ENCODE measurements around the gene SUMO3.

The SUMO3 gene

DNA sequence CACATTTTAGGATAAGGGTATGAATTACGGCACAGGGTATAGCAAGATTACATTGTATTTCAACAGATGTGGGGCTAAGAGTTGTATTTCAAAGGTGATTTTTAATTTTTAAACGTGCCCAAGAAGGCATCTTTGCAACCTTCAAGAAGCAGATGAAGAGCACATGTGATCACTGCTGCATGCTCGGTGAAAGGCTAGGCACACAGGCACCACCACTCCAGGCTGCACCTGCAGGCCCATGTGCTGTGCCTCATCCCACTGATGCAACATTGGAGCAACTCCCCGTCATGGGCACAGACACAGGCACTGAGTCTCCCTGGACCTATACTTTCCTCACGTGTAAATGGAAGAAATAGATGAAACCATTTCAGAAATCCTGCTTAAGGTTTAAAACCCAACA lies 39.8 kb downstream of the SUMO3 start:
- H3K4me1 ChIP-seq (ENCODE audit: control insufficient read depth, insufficient read depth, low read length) = peaks cover 22% of the 10 kb centered on the region
- H3K27me3 ChIP-seq (ENCODE audit: control insufficient read depth, insufficient read depth, low read length) = no peaks in the 10 kb centered on the region
- H3K9ac ChIP-seq (ENCODE audit: low read length) = no peak overlapping the region
- H3K36me3 ChIP-seq (ENCODE audit: control insufficient read depth, insufficient read depth, low read length) = no peaks in the 10 kb centered on the region
- H3K4me3 ChIP-seq (ENCODE audit: low read length) = no peak overlapping the region
- H3K9me3 ChIP-seq (ENCODE audit: control insufficient read depth, low read length) = no peaks in the 10 kb centered on the region

DNA sequence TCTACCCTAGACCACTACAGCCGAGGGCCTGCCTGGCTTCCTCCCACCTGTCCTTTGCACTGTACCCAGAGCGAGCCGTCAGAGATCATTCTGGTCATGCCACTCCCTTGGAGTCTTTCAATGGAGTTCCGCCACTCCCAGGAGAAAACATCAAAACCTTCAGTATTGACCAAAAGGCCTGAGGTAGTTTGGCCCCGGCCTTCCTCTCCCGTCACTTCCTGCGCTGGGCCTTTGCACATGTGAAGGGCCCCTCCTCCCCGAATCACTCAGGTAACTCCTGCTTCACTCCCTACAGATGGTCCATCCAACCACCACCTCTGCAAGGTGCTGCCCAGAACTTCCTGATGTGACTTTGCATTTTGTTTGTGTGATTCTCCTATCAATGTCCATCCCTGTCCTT lies 42.9 kb downstream of the SUMO3 start:
- H3K36me3 ChIP-seq (ENCODE audit: control insufficient read depth, insufficient read depth, low read length) = peaks cover 10% of the 10 kb centered on the region
- H3K4me3 ChIP-seq (ENCODE audit: low read length) = no peak overlapping the region
- peaks cover 8% of the 10 kb centered on the region for H3K4me1 ChIP-seq (ENCODE audit: control insufficient read depth, insufficient read depth, low read length)
- H3K9me3 ChIP-seq (ENCODE audit: control insufficient read depth, low read length) = no peaks in the 10 kb centered on the region
- no peak overlapping the region for H3K9ac ChIP-seq (ENCODE audit: low read length)
- H3K27me3 ChIP-seq (ENCODE audit: control insufficient read depth, insufficient read depth, low read length) = no peaks in the 10 kb centered on the region

DNA sequence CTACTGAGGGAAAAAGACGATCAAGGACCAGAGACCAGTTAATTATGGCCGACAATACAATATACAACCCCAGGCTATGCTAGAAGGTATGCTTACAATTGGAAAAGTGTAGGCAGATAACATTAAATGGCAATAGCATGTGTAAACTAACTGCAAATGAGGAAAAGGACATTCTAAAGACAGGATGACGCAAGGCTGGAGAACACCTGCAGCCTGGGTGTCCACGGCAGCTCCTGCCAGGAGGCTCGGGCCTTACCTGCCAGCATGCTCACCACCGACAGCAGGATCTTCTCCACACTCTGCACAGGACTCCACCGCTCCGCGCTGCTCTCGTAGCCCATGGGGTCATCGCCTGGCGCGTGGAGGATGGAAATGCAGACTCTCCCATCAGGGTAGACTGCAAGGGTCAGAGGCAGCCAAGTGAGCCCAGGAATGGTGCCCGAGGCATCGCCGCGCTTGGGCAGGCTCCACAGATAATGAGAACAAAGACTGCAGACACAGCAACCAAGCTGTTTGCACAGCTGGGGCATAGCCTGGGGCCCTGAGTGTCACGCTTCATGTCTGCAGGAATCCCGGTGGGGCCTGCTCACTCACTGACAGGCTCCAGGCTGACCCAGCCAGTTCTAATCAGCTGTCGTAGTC lies 44.5 kb downstream of the SUMO3 start:
- no peak overlapping the region for H3K9ac ChIP-seq (ENCODE audit: low read length)
- no peaks in the 10 kb centered on the region for H3K9me3 ChIP-seq (ENCODE audit: control insufficient read depth, low read length)
- peaks cover 10% of the 10 kb centered on the region for H3K36me3 ChIP-seq (ENCODE audit: control insufficient read depth, insufficient read depth, low read length)
- H3K4me1 ChIP-seq (ENCODE audit: control insufficient read depth, insufficient read depth, low read length) = no peaks in the 10 kb centered on the region
- H3K27me3 ChIP-seq (ENCODE audit: control insufficient read depth, insufficient read depth, low read length) = no peaks in the 10 kb centered on the region
- H3K4me3 ChIP-seq (ENCODE audit: low read length) = no peak overlapping the region

DNA sequence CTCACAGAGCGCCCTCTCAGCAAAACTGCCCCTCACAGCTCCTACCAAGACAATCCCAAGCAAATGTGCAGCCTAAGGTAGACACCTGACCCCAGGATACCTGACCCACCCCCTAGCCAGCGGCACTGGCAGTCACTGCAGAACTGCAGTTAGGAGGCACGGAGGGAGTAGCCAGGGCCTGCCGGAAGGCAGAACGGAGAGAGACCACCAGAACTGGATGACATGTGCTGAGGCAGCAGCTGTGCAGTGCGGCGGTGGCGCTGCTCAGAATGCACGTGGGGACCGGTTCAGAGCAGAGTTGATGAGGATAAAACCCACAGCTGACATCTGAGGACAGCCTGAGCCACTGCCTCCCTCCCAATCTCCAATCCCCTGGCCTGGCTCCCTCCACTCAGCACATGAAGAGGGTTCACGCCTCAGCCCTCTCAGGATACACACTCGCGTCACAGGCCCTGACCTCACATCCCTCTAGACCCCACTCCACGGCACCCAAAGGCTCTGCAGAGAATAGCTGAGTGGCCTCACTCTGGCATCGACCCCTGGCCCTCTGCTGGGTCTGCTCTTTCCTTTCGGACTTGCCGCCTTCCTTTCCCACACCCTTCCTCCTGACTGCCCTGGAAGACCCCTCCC lies 45.9 kb downstream of the SUMO3 start:
- Histone ChIP-seq H3K27me3 (ENCODE audit: control insufficient read depth, insufficient read depth, low read length) (no peaks in the 10 kb centered on the region), H3K36me3 (ENCODE audit: control insufficient read depth, insufficient read depth, low read length) (peaks cover 10% of the 10 kb centered on the region), H3K4me3 (ENCODE audit: low read length) (no peak overlapping the region), H3K9ac (ENCODE audit: low read length) (no peak overlapping the region), H3K9me3 (ENCODE audit: control insufficient read depth, low read length) (no peaks in the 10 kb centered on the region), H3K4me1 (ENCODE audit: control insufficient read depth, insufficient read depth, low read length) (no peaks in the 10 kb centered on the region)

- H3K27me3 ChIP-seq (ENCODE audit: control insufficient read depth, insufficient read depth, low read length) = peaks cover 3% of the 10 kb centered on the region
These were observed 49.7 kb downstream of the SUMO3 start for GRCh38 chr21:44767834-44768831.

GRCh38 chr21:44766818-44767354 lies 51.0 kb downstream of the SUMO3 start:
- Histone ChIP-seq H3K27me3 (ENCODE audit: control insufficient read depth, insufficient read depth, low read length) (peaks cover 3% of the 10 kb centered on the region), H3K36me3 (ENCODE audit: control insufficient read depth, insufficient read depth, low read length) (peaks cover 5% of the 10 kb centered on the region), H3K4me3 (ENCODE audit: low read length) (no peak overlapping the region), H3K9me3 (ENCODE audit: control insufficient read depth, low read length) (no peaks in the 10 kb centered on the region), H3K9ac (ENCODE audit: low read length) (no peak overlapping the region), H3K4me1 (ENCODE audit: control insufficient read depth, insufficient read depth, low read length) (peaks cover 20% of the 10 kb centered on the region)

More at GRCh38 chr21:44767834-44768831, 49.7 kb downstream of the SUMO3 start:
- Histone ChIP-seq H3K9me3 (ENCODE audit: control insufficient read depth, low read length) (no peaks in the 10 kb centered on the region), H3K4me1 (ENCODE audit: control insufficient read depth, insufficient read depth, low read length) (peaks cover 15% of the 10 kb centered on the region), H3K9ac (ENCODE audit: low read length) (no peak overlapping the region), H3K4me3 (ENCODE audit: low read length) (no peak overlapping the region), H3K36me3 (ENCODE audit: control insufficient read depth, insufficient read depth, low read length) (peaks cover 10% of the 10 kb centered on the region)

- no peaks in the 10 kb centered on the region for H3K9me3 ChIP-seq (ENCODE audit: control insufficient read depth, low read length)
- peaks cover 3% of the 10 kb centered on the region for H3K27me3 ChIP-seq (ENCODE audit: control insufficient read depth, insufficient read depth, low read length)
- peaks cover 5% of the 10 kb centered on the region for H3K36me3 ChIP-seq (ENCODE audit: control insufficient read depth, insufficient read depth, low read length)
- no peak overlapping the region for H3K9ac ChIP-seq (ENCODE audit: low read length)
- H3K4me3 ChIP-seq (ENCODE audit: low read length) = no peak overlapping the region
- H3K4me1 ChIP-seq (ENCODE audit: control insufficient read depth, insufficient read depth, low read length) = peaks cover 25% of the 10 kb centered on the region
These were observed 51.6 kb downstream of the SUMO3 start for GRCh38 chr21:44766014-44766817.

GRCh38 chr21:44765231-44766013 lies 52.4 kb downstream of the SUMO3 start:
- no peaks in the 10 kb centered on the region for H3K36me3 ChIP-seq (ENCODE audit: control insufficient read depth, insufficient read depth, low read length)
- H3K9me3 ChIP-seq (ENCODE audit: control insufficient read depth, low read length) = no peaks in the 10 kb centered on the region
- H3K4me3 ChIP-seq (ENCODE audit: low read length) = no peak overlapping the region
- H3K27me3 ChIP-seq (ENCODE audit: control insufficient read depth, insufficient read depth, low read length) = peaks cover 3% of the 10 kb centered on the region
- H3K9ac ChIP-seq (ENCODE audit: low read length) = no peak overlapping the region
- H3K4me1 ChIP-seq (ENCODE audit: control insufficient read depth, insufficient read depth, low read length) = peaks cover 25% of the 10 kb centered on the region

DNA sequence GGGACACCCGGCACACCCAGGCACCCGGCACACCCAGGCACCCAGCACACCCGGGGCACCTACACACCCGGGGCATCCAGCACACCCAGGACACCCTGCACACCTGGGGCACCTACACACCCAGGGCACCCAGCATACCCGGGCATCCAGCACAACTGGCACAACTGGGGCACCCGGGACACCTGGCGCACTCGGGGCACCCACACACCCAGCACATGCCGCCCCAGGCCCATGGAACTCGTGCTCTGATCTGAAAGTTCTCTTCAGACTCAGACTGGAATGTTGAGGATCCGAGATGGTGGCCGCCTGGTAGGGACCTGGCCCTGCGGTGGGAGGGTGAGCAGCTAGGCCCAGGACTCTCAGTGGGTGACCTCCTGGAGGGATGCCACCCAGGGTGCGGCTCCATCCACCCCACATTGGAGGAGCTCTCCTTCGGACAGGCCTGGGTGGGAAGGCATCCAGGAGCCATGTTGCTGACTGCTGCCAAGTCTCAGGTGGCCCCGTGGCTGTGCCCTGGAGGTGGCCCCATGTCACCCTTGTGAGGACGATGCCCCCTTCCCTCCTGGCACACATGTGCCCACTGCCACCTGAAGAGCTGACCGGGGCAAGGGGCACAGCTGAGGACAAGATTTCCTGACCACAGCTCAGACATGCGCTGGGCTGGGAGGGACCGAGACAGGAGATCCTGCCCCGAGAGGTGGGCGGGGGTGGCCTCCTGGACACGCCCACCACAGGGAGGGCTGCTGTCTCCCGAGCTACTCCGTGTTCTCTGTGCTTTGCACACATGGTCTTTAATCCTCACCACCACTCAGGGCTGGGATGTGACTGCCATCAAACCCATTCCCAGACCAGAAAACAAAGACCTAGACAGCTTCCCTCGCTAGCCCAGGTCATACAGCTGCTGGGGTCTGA lies 53.3 kb downstream of the SUMO3 start:
- Histone ChIP-seq H3K9ac (ENCODE audit: low read length) (no peak overlapping the region), H3K4me1 (ENCODE audit: control insufficient read depth, insufficient read depth, low read length) (peaks cover 25% of the 10 kb centered on the region), H3K9me3 (ENCODE audit: control insufficient read depth, low read length) (no peaks in the 10 kb centered on the region), H3K4me3 (ENCODE audit: low read length) (no peak overlapping the region), H3K27me3 (ENCODE audit: control insufficient read depth, insufficient read depth, low read length) (peaks cover 3% of the 10 kb centered on the region), H3K36me3 (ENCODE audit: control insufficient read depth, insufficient read depth, low read length) (no peaks in the 10 kb centered on the region)
